Hair follicle dermal papilla cell (primary cell): ENCODE results near the gene VAPB. TPM values are rescaled to one million over a fixed set of nuclear protein-coding genes. Genes with fewer than 3 reads are reported as not detected.

ENCODE experiments used
- total RNA-seq: library from RNA; depleted of rRNA; stranded (reverse); fragments of >200 nt; gene quantifications from 2 replicates; pipeline ENCODE4 v1.2.3, GENCODE V29; 2012

VAPB gene, protein sequence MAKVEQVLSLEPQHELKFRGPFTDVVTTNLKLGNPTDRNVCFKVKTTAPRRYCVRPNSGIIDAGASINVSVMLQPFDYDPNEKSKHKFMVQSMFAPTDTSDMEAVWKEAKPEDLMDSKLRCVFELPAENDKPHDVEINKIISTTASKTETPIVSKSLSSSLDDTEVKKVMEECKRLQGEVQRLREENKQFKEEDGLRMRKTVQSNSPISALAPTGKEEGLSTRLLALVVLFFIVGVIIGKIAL
- total RNA-seq: 9.5 and 14.9 TPM in 2 replicates

GRCh38 chr20:58388882-58389323 lies at the start of gene VAPB:
VAPB (plus strand) TSS chr20:58389229; CDS start chr20:58389460, 231 bp downstream.

Other genes with a start within 250 kb of the VAPB start
- not detected in 2 replicates for gene ANKRD60, start 160.6 kb upstream of the VAPB start, total RNA-seq
- 22.1 and 24.3 TPM in 2 replicates for gene RAB22A, start 79.5 kb upstream of the VAPB start, total RNA-seq
- gene APCDD1L, start 126.2 kb downstream of the VAPB start, total RNA-seq: 9.8 and 12.2 TPM in 2 replicates